PC-3 (cell line): ENCODE measurements around the gene BAG3.

Source experiments
- EZH2 ChIP-seq: fragments of 300-600 bp; sonication (generic); IDR thresholded peaks from one replicate; pipeline ENCODE4 v1.6.1; 2017; ENCODE audit warnings: antibody characterized with exemption, mild to moderate bottlenecking, low read length; ENCODE audit not compliant: unreplicated experiment
- TF ChIP-seq, protein P1 (sequence below): fragments of 300-600 bp; sonication (generic); conservative IDR thresholded peaks from 2 replicates; pipeline ENCODE4 v1.5.1; 2017; ENCODE audit warnings: antibody characterized with exemption, low read depth, mild to moderate bottlenecking, low read length

- TF ChIP-seq EZH2, result no peak
- TF ChIP-seq, protein P1, sequence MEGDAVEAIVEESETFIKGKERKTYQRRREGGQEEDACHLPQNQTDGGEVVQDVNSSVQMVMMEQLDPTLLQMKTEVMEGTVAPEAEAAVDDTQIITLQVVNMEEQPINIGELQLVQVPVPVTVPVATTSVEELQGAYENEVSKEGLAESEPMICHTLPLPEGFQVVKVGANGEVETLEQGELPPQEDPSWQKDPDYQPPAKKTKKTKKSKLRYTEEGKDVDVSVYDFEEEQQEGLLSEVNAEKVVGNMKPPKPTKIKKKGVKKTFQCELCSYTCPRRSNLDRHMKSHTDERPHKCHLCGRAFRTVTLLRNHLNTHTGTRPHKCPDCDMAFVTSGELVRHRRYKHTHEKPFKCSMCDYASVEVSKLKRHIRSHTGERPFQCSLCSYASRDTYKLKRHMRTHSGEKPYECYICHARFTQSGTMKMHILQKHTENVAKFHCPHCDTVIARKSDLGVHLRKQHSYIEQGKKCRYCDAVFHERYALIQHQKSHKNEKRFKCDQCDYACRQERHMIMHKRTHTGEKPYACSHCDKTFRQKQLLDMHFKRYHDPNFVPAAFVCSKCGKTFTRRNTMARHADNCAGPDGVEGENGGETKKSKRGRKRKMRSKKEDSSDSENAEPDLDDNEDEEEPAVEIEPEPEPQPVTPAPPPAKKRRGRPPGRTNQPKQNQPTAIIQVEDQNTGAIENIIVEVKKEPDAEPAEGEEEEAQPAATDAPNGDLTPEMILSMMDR, result no peak
These were observed 30.7 kb upstream of the BAG3 start for GRCh38 chr10:119620241-119621077.
